Parathyroid adenoma (tissue), 2 donors: Measurements from ENCODE around the gene ITPR2.
"Not testable (repeated sequence)": the region's sequence is repeated elsewhere in the genome, so short reads cannot be mapped to it uniquely, and the experiment has no call there.

Experiments
- H2AFZ ChIP-seq: fragments of 300-600 bp; sonication (generic); one replicate; pipeline ENCODE4 v1.7.0; 2017; ENCODE audit warnings: antibody characterized with exemption, mild to moderate bottlenecking
- H3K27ac ChIP-seq: fragments of 300-600 bp; sonication (generic); one replicate; pipeline ENCODE4 v1.7.0; 2017
- H3K27me3 ChIP-seq: fragments of 300-600 bp; sonication (generic); one replicate; pipeline ENCODE4 v1.7.0; 2017; ENCODE audit warnings: low read length; ENCODE audit not compliant: control insufficient read depth, insufficient read depth
- H3K36me3 ChIP-seq: fragments of 300-600 bp; sonication (generic); one replicate; pipeline ENCODE4 v1.7.0; 2017; ENCODE audit warnings: low read length; ENCODE audit not compliant: control insufficient read depth, insufficient read depth
- H3K4me1 ChIP-seq: fragments of 300-600 bp; sonication (generic); one replicate; pipeline ENCODE4 v1.7.0; 2017; ENCODE audit warnings: control low read depth
- H3K4me2 ChIP-seq: fragments of 300-600 bp; sonication (generic); one replicate; pipeline ENCODE4 v1.7.0; 2017; ENCODE audit warnings: low read length
- H3K4me3 ChIP-seq: fragments of 300-600 bp; sonication (generic); one replicate; pipeline ENCODE4 v1.7.0; 2017; ENCODE audit warnings: low read depth, low read length
- H3K79me2 ChIP-seq: fragments of 300-600 bp; sonication (generic); one replicate; pipeline ENCODE4 v1.7.0; 2017; ENCODE audit warnings: control low read depth
- H3K9ac ChIP-seq: fragments of 300-600 bp; sonication (generic); one replicate; pipeline ENCODE4 v1.7.0; 2017; ENCODE audit warnings: mild to moderate bottlenecking
- H3K9me3 ChIP-seq: fragments of 300-600 bp; sonication (generic); one replicate; pipeline ENCODE4 v1.7.0; 2017; ENCODE audit warnings: low read length; ENCODE audit not compliant: control insufficient read depth
- TF ChIP-seq, protein P1 (sequence below): fragments of 300-600 bp; sonication (generic); IDR thresholded peaks from one replicate; pipeline ENCODE4 v1.7.0; 2017; ENCODE audit warnings: antibody characterized with exemption, mild to moderate bottlenecking
- donor health status: primary hyperparathyroidism.

The ITPR2 gene

DNA sequence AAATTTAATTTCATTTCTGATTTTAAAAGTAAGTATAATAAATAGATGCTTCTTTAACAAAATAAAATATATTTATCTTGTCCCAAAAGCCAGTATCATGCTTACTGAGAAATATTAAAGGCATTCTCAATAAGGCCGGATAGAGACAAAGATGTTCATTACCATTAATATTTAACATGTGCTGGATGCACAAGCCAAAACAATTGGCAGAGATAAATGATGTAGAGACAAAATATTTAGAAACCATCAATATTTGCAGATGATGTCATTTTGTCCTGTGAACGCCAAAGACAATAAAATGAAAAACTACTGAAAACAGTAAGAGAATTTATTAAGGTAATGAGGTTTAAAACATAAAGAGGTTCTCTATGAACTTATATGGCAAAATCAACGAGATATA, 313.5 kb downstream of the ITPR2 start:
- Histone ChIP-seq H2AFZ (no peak overlapping the region), H3K9me3 (no peaks in the 10 kb centered on the region), H3K27ac (no peak overlapping the region), H3K36me3 (no peaks in the 10 kb centered on the region), H3K9ac (no peak overlapping the region), H3K4me1 (peaks cover 7% of the 10 kb centered on the region), H3K4me3 (no peak overlapping the region), H3K79me2 (no peaks in the 10 kb centered on the region), H3K4me2 (no peak overlapping the region), H3K27me3 (no peaks in the 10 kb centered on the region)
- TF ChIP-seq, protein P1, sequence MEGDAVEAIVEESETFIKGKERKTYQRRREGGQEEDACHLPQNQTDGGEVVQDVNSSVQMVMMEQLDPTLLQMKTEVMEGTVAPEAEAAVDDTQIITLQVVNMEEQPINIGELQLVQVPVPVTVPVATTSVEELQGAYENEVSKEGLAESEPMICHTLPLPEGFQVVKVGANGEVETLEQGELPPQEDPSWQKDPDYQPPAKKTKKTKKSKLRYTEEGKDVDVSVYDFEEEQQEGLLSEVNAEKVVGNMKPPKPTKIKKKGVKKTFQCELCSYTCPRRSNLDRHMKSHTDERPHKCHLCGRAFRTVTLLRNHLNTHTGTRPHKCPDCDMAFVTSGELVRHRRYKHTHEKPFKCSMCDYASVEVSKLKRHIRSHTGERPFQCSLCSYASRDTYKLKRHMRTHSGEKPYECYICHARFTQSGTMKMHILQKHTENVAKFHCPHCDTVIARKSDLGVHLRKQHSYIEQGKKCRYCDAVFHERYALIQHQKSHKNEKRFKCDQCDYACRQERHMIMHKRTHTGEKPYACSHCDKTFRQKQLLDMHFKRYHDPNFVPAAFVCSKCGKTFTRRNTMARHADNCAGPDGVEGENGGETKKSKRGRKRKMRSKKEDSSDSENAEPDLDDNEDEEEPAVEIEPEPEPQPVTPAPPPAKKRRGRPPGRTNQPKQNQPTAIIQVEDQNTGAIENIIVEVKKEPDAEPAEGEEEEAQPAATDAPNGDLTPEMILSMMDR: no peak

DNA sequence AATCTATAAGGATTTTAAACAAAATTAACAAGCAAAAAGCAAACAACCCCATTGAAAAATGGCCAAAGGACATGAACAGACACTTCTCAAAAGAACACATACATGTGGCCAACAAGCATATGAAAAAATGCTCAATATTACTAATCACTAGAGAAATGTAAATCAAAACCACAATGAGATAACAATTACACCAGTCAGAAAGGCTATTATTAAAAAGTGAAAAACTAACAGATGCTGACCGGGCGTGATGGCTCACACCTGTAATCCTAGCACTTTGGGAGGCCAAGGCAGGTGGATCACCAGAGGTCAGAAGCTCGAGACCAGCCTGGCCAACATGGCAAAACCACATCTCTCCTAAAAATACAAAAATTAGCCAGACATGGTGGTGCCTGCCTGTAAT, 315.7 kb downstream of the ITPR2 start:
- not testable (repeated sequence) for H3K4me3 ChIP-seq, H3K27ac ChIP-seq, H3K4me2 ChIP-seq, H3K79me2 ChIP-seq, H3K4me1 ChIP-seq, H3K9ac ChIP-seq, H2AFZ ChIP-seq, H3K27me3 ChIP-seq, H3K36me3 ChIP-seq, H3K9me3 ChIP-seq

DNA sequence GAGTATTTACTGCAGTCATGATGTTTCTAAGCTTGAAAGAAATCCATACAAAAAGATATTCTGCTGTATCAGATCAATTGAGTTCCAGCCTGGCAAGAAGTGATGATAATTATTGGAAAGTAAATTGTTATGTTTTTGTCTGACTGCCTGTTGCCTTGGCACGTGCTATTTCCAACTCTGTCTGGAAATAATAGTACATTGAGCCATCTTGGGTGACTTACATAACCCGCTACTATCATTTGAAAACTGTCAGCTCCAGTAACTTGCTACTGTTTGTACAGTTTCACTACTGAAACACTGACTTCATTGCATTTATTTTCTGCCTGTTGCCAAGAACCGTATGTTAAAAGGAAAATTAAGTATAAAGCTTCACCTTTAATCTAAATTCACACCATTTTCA, 318.6 kb downstream of the ITPR2 start:
- no peak overlapping the region for H3K27ac ChIP-seq

DNA sequence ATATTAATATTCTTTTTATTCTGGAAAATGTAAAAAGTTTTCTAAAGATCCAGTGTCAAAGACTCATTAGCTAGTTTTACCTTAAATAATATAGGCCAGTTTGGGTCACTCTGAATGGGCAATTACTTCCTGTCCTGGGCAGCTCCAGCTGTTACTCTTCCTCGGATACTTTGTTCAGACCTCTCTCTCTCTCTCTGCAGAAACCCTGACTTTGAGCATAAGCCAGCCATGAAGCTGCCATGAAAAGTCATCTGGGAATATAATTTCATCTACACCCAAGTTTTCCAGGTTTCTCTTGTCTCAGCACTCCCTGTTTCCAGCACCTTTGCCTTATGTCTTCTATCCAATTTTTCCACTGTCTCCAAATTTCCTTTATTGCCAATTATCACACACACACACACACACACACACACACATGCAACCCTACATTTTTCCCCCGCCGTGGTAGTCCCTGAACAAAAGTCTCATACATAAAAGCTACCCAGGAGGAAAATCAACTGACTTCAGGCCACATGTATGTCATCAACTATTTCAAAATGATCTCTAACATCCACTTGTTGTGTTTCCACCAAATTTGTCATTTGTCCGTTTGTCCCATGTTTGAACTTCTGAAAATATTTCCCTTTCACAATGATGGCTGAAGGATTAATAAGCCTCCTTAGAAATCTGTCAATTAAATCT, 319.5 kb downstream of the ITPR2 start:
- Histone ChIP-seq H3K9ac (no peak overlapping the region), H3K4me3 (no peak overlapping the region), H3K27ac (no peak overlapping the region), H3K79me2 (no peaks in the 10 kb centered on the region), H3K27me3 (no peaks in the 10 kb centered on the region), H3K4me2 (no peak overlapping the region), H3K9me3 (no peaks in the 10 kb centered on the region), H3K4me1 (no peaks in the 10 kb centered on the region), H2AFZ (no peak overlapping the region), H3K36me3 (no peaks in the 10 kb centered on the region)
- TF ChIP-seq, protein P1: no peak

More for the DNA sequence above, 318.6 kb downstream of the ITPR2 start:
- Histone ChIP-seq H3K36me3 (no peaks in the 10 kb centered on the region), H3K4me2 (no peak overlapping the region), H3K4me1 (no peaks in the 10 kb centered on the region), H2AFZ (no peak overlapping the region), H3K79me2 (no peaks in the 10 kb centered on the region), H3K9ac (no peak overlapping the region), H3K27me3 (no peaks in the 10 kb centered on the region), H3K4me3 (no peak overlapping the region), H3K9me3 (no peaks in the 10 kb centered on the region)
- TF ChIP-seq, protein P1: no peak

DNA sequence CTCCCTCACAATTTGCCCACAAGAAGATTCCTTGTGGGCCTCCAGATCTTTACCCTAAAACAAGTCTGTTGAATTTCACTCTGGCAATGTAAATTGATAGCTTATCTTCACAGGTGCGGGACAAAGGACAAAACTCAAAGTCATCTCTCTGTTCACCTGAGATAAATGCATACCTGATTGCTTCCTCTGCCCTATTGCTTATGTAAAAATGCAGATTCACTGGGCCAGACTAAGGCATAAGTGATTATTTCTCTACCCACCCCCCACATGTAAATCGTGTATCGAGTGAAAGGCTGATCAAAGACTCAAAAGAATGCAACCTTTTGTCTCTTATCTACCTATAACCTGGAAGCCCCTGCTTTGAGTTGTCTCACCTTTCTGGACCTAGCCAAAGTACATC, 320.8 kb downstream of the ITPR2 start:
- Histone ChIP-seq H2AFZ (no peak overlapping the region), H3K9me3 (no peaks in the 10 kb centered on the region), H3K79me2 (no peaks in the 10 kb centered on the region)

More for the DNA sequence above, 320.8 kb downstream of the ITPR2 start:
- H3K36me3 ChIP-seq: no peaks in the 10 kb centered on the region
- TF ChIP-seq, protein P1: no peak
- no peak overlapping the region for H3K4me3 ChIP-seq
- no peak overlapping the region for H3K4me2 ChIP-seq
- no peak overlapping the region for H3K9ac ChIP-seq
- H3K4me1 ChIP-seq: no peaks in the 10 kb centered on the region
- H3K27ac ChIP-seq: no peak overlapping the region
- no peaks in the 10 kb centered on the region for H3K27me3 ChIP-seq
